ENCODE measurements around the gene GLT1D1. TPM values are rescaled to one million over a fixed set of nuclear protein-coding genes. Genes with fewer than 3 reads are reported as not detected.

GLT1D1 gene
- total RNA-seq, 1 experiment from 2014 or later, result not detected

DNA sequence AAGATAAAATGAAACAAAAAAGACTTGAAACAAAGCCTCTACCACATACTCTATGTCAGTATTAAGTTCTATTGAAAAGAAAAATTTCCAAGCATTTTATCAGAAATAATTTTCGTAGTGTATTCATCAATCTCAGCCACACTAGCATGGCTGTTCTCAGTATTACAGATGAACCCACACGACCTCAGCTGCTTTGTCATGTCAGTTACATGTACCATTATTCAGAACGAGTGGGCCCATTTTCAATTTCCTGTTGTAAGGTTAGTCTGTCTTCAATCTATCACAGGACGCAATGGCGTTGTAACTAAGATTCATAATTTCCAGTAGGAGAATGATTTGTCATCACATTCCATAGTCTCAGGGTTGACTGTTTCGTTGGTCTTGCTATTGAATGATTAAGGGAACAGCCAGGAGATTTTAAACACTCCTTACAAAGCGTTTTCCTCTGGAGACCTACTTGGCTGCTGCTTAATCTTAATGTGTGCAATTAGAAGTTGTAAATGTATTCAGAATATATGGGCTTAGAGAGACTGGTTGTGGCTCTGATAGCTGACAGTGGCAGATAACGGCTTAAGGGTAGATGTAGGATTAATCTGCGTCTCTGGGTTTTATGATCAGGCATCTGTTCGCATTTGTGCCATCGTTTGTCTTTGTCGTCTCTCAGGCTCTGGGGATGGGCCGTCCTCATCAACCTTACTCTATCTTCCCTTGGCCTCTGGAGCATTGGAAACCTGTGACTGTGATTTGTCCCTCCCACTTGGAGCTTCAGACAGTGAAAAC is 65.4 kb downstream of the GLT1D1 start:
- Histone ChIP-seq H3K9me2 (replicated peaks; ENCODE audit: low read length) (no peaks in the 10 kb centered on the region), H3K4me2 (ENCODE audit: low read length) (no peak overlapping the region), H3F3A (ENCODE audit: low read length, unreplicated experiment) (no peaks in the 10 kb centered on the region), H3K9me3 (ENCODE audit: low read length) (no peaks in the 10 kb centered on the region), H3K4me1 (ENCODE audit: insufficient read depth, low read length) (no peaks in the 10 kb centered on the region), H3K27me3 (ENCODE audit: low read length) (peaks cover 51% of the 10 kb centered on the region), H2AFZ (ENCODE audit: low read length) (no peak overlapping the region), H3K4me3 (ENCODE audit: low read length) (no peak overlapping the region), H3K9ac (ENCODE audit: low read length) (no peak overlapping the region), H4K20me1 (ENCODE audit: low read length) (no peaks in the 10 kb centered on the region), H3K79me2 (ENCODE audit: low read length) (no peaks in the 10 kb centered on the region), H3K36me3 (ENCODE audit: low read depth, low read length) (no peaks in the 10 kb centered on the region), H3K27ac (ENCODE audit: low read length) (no peak overlapping the region)
- intact Hi-C loops (cut with micrococcal nuclease), result no loop called here
- BruUV-seq (replicated peaks), result no TSS peak
- no peak for DNase-seq
- ChIA-PET POLR2A (ENCODE audit: unreplicated experiment) (interaction anchor here (0.6 kb wide), 1 partner anchor 683 kb away, joined by 4 read pairs; no protein-coding TSS in a partner anchor), CTCF (no interaction called here)
- TF ChIP-seq, protein P1, sequence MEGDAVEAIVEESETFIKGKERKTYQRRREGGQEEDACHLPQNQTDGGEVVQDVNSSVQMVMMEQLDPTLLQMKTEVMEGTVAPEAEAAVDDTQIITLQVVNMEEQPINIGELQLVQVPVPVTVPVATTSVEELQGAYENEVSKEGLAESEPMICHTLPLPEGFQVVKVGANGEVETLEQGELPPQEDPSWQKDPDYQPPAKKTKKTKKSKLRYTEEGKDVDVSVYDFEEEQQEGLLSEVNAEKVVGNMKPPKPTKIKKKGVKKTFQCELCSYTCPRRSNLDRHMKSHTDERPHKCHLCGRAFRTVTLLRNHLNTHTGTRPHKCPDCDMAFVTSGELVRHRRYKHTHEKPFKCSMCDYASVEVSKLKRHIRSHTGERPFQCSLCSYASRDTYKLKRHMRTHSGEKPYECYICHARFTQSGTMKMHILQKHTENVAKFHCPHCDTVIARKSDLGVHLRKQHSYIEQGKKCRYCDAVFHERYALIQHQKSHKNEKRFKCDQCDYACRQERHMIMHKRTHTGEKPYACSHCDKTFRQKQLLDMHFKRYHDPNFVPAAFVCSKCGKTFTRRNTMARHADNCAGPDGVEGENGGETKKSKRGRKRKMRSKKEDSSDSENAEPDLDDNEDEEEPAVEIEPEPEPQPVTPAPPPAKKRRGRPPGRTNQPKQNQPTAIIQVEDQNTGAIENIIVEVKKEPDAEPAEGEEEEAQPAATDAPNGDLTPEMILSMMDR (conservative IDR thresholded peaks at IDR 0.05; ENCODE audit: low read depth, low read length), result no peak
- no peak for TF ChIP-seq EZH2 (IDR thresholded peaks at IDR 0.05; ENCODE audit: low read length, unreplicated experiment)
- no peak for TF ChIP-seq EZH2phosphoT487 (IDR thresholded peaks at IDR 0.05; ENCODE audit: borderline replicate concordance, low read length)
- ATAC-seq, result no peak

DNA sequence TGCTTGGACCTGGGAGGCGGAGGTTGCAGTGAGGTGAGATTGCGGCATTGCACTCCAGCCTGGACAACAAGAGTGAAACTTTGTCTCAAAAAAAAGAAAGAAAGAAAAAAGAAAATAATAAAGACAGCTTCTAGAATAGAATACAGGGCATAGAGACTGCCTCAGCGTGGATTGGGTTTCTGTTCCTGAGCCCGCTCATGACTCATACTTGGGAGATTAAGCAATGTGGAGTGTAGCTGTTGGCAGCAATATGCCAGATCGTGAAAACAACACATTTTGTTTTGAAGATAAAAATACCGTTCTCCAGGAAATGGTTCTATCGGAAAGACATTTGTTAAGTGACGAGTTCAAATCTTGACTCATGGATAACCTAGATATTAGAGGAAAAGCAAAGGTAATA is 67.2 kb downstream of the GLT1D1 start:
- Histone ChIP-seq H3K9me3 (ENCODE audit: low read length) (no peaks in the 10 kb centered on the region), H3K4me1 (ENCODE audit: insufficient read depth, low read length) (no peaks in the 10 kb centered on the region), H3K79me2 (ENCODE audit: low read length) (no peaks in the 10 kb centered on the region), H3F3A (ENCODE audit: low read length, unreplicated experiment) (no peaks in the 10 kb centered on the region), H3K4me3 (ENCODE audit: low read length) (no peak overlapping the region), H3K9me2 (replicated peaks; ENCODE audit: low read length) (no peaks in the 10 kb centered on the region), H3K36me3 (ENCODE audit: low read depth, low read length) (no peaks in the 10 kb centered on the region), H3K4me2 (ENCODE audit: low read length) (no peak overlapping the region), H3K9ac (ENCODE audit: low read length) (no peak overlapping the region), H3K27ac (ENCODE audit: low read length) (no peak overlapping the region), H4K20me1 (ENCODE audit: low read length) (no peaks in the 10 kb centered on the region), H2AFZ (ENCODE audit: low read length) (no peak overlapping the region), H3K27me3 (ENCODE audit: low read length) (peaks cover 35% of the 10 kb centered on the region)
- POLR2A ChIA-PET (ENCODE audit: unreplicated experiment), result no interaction called here
- ATAC-seq (no peak), DNase-seq (peak; percentile 50)
- intact Hi-C loops (cut with micrococcal nuclease), result no loop called here
- no peak for TF ChIP-seq EZH2 (IDR thresholded peaks at IDR 0.05; ENCODE audit: low read length, unreplicated experiment)
- TF ChIP-seq, protein P1 (conservative IDR thresholded peaks at IDR 0.05; ENCODE audit: low read depth, low read length), result no peak
- no peak for TF ChIP-seq EZH2phosphoT487 (IDR thresholded peaks at IDR 0.05; ENCODE audit: borderline replicate concordance, low read length)
- no TSS peak for BruUV-seq (replicated peaks)
- CTCF ChIA-PET, result no interaction called here

DNA sequence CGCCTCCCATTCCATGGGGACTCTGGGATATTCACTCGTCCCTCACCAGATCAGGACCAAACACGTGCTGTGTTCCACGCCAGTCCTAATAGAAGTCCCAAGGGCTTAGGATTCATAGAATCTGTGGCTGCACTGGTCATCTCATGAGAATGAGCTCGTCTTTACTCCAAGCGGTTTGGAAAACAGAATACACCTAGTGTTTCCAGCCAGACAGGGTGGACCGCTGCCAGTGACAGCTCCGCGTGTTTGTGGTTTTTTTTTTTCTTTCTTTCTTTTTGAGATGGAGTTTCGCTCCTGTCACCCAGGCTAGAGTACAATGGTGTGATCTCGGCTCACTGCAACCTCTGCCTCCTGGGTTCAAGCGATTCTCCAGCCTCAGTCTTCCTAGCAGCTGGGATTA is 75.1 kb downstream of the GLT1D1 start:
- peaks cover 17% of the 10 kb centered on the region for H3K27me3 ChIP-seq (ENCODE audit: low read length)
- H4K20me1 ChIP-seq (ENCODE audit: low read length), result no peaks in the 10 kb centered on the region
- ATAC-seq (no peak), DNase-seq (no peak)
- ChIA-PET CTCF (no interaction called here), POLR2A (ENCODE audit: unreplicated experiment) (no interaction called here)
- TF ChIP-seq EZH2phosphoT487 (IDR thresholded peaks at IDR 0.05; ENCODE audit: borderline replicate concordance, low read length) (no peak), EZH2 (IDR thresholded peaks at IDR 0.05; ENCODE audit: low read length, unreplicated experiment) (no peak)
- TF ChIP-seq, protein P1 (conservative IDR thresholded peaks at IDR 0.05; ENCODE audit: low read depth, low read length), result no peak
- H3K27ac ChIP-seq (ENCODE audit: low read length), result no peak overlapping the region
- BruUV-seq (replicated peaks), result no TSS peak
- no peaks in the 10 kb centered on the region for H3F3A ChIP-seq (ENCODE audit: low read length, unreplicated experiment)
- no peaks in the 10 kb centered on the region for H3K36me3 ChIP-seq (ENCODE audit: low read depth, low read length)
- no peaks in the 10 kb centered on the region for H3K9me2 ChIP-seq (replicated peaks; ENCODE audit: low read length)
- H3K4me2 ChIP-seq (ENCODE audit: low read length), result no peak overlapping the region
- intact Hi-C loops (cut with micrococcal nuclease), result no loop called here
- H3K4me1 ChIP-seq (ENCODE audit: insufficient read depth, low read length), result no peaks in the 10 kb centered on the region
- no peak overlapping the region for H3K4me3 ChIP-seq (ENCODE audit: low read length)
- 0 out of 2 replicates have a peak, but pooled peaks cover 4% of the 10 kb centered on the region for H3K9me3 ChIP-seq (ENCODE audit: low read length)
- H3K79me2 ChIP-seq (ENCODE audit: low read length), result no peaks in the 10 kb centered on the region
- no peak overlapping the region for H2AFZ ChIP-seq (ENCODE audit: low read length)
- no peak overlapping the region for H3K9ac ChIP-seq (ENCODE audit: low read length)

Data from PC-3 (cell line).